ENCODE measurements around the gene NELL1. TPM values are rescaled to one million over a fixed set of nuclear protein-coding genes. Genes with fewer than 3 reads are reported as not detected.

NELL1 gene
- total and polyA plus RNA-seq, 2 donors (not counting 3 experiments of a cell fraction or from before 2014, with no cell fraction given), result not detected

DNA sequence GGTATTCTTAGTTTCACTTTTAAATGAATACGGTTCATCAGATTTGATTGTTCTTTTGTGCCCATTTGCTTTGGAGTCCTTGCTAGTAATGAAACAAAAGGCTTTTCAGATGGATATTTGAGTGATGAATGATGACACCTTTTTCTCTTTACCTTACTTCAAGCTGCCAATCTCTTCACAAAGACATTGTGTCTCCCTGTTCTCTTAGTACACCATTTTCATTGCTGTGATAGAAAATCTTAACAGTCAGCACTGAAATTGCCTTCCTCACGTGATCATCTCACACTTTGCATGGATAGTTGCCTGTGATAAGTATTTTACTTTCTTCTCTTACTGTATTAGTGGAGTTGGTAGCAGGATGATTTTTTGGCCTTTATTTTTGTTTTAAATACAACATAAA is 396.6 kb downstream of the NELL1 start:
- Histone ChIP-seq H3K9me1 (replicated peaks; ENCODE audit: control insufficient read depth, extremely low read depth, insufficient read depth, low read length) (no peaks in the 10 kb centered on the region), H3K9me3 (replicated peaks; ENCODE audit: control insufficient read depth, insufficient read depth, low read length) (peaks cover 2% of the 10 kb centered on the region), H3K27ac (ENCODE audit: insufficient read depth, low read depth, low read length) (no peak overlapping the region), H3K9ac (replicated peaks; ENCODE audit: extremely low read depth, insufficient read depth, low read length) (no peak overlapping the region), H3K4me1 (ENCODE audit: control insufficient read depth, extremely low read depth, insufficient read depth, low read length) (no peaks in the 10 kb centered on the region), H2AFZ (ENCODE audit: low read depth, low read length) (no peak overlapping the region), H3K4me2 (ENCODE audit: insufficient read depth, low read length) (no peak overlapping the region), H3K36me3 (ENCODE audit: control insufficient read depth in 2 of 2, extremely low read depth in 1 of 2, insufficient read depth in 2 of 2, low read length in 2 of 2) (no peaks in the 10 kb centered on the region), H3K4me3 (replicated peaks in 1 of 3; ENCODE audit: insufficient read depth in 1 of 3, low read depth in 1 of 3, low read length in 3 of 3) (no peak overlapping the region), H3K79me2 (ENCODE audit: control insufficient read depth, insufficient read depth, low read length) (no peaks in the 10 kb centered on the region), H3K27me3 (ENCODE audit: control insufficient read depth in 2 of 2, insufficient read depth in 2 of 2, low read length in 2 of 2) (no peaks in the 10 kb centered on the region), H4K20me1 (replicated peaks; ENCODE audit: control insufficient read depth, extremely low read depth, insufficient read depth, low read length) (no peaks in the 10 kb centered on the region)
- no peak for FAIRE-seq
- CTCF ChIA-PET, result no interaction called here
- dilution Hi-C loops (cut with MboI; ENCODE audit: extremely low pct_ligation_motif_present, low sequenced_read_pairs) (no loop called here), intact Hi-C loops (cut with micrococcal nuclease) (no loop called here)
- DNase-seq (ENCODE audit: low read depth, low spot score), result no peak
- POLR2A ChIA-PET, result no interaction called here
- TF ChIP-seq POLR2A (IDR thresholded peaks at IDR 0.05; ENCODE audit: low read depth, low read length), result no peak
- BruUV-seq (replicated peaks), result no TSS peak

DNA sequence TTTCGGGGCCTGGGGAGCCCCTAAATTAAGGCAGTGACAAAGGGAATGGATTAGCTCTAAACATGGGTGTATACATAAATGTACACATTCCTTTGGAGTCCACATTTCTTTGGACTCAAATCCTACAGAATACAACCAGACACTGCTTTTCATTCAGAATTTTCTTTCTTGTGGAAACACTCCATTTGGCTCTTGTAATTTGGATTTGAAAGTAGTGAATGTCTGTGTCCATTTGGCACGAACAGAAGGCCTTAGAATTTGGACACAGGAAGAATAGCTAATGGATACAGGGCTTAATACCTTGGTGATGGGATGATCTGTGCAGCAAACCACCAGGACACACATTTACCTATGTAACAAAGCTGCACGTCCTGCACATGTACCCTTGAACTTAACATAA is 399.5 kb downstream of the NELL1 start:
- BruUV-seq (replicated peaks), result no TSS peak
- Histone ChIP-seq H3K9ac (replicated peaks; ENCODE audit: extremely low read depth, insufficient read depth, low read length) (no peak overlapping the region), H2AFZ (ENCODE audit: low read depth, low read length) (no peak overlapping the region), H3K9me1 (replicated peaks; ENCODE audit: control insufficient read depth, extremely low read depth, insufficient read depth, low read length) (no peaks in the 10 kb centered on the region), H3K79me2 (ENCODE audit: control insufficient read depth, insufficient read depth, low read length) (no peaks in the 10 kb centered on the region), H3K36me3 (ENCODE audit: control insufficient read depth in 2 of 2, extremely low read depth in 1 of 2, insufficient read depth in 2 of 2, low read length in 2 of 2) (no peaks in the 10 kb centered on the region), H4K20me1 (replicated peaks; ENCODE audit: control insufficient read depth, extremely low read depth, insufficient read depth, low read length) (no peaks in the 10 kb centered on the region), H3K4me2 (ENCODE audit: insufficient read depth, low read length) (no peak overlapping the region), H3K9me3 (replicated peaks; ENCODE audit: control insufficient read depth, insufficient read depth, low read length) (peaks cover 3% of the 10 kb centered on the region), H3K27me3 (ENCODE audit: control insufficient read depth in 2 of 2, insufficient read depth in 2 of 2, low read length in 2 of 2) (no peaks in the 10 kb centered on the region), H3K4me1 (ENCODE audit: control insufficient read depth, extremely low read depth, insufficient read depth, low read length) (no peaks in the 10 kb centered on the region), H3K4me3 (replicated peaks in 1 of 3; ENCODE audit: insufficient read depth in 1 of 3, low read depth in 1 of 3, low read length in 3 of 3) (no peak overlapping the region), H3K27ac (ENCODE audit: insufficient read depth, low read depth, low read length) (no peak overlapping the region)
- no peak for FAIRE-seq
- intact Hi-C loops (cut with micrococcal nuclease), result no loop called here
- no peak for TF ChIP-seq POLR2AphosphoS5 (IDR thresholded peaks at IDR 0.05; ENCODE audit: insufficient read depth, low read depth, low read length)
- TF ChIP-seq, protein P1, sequence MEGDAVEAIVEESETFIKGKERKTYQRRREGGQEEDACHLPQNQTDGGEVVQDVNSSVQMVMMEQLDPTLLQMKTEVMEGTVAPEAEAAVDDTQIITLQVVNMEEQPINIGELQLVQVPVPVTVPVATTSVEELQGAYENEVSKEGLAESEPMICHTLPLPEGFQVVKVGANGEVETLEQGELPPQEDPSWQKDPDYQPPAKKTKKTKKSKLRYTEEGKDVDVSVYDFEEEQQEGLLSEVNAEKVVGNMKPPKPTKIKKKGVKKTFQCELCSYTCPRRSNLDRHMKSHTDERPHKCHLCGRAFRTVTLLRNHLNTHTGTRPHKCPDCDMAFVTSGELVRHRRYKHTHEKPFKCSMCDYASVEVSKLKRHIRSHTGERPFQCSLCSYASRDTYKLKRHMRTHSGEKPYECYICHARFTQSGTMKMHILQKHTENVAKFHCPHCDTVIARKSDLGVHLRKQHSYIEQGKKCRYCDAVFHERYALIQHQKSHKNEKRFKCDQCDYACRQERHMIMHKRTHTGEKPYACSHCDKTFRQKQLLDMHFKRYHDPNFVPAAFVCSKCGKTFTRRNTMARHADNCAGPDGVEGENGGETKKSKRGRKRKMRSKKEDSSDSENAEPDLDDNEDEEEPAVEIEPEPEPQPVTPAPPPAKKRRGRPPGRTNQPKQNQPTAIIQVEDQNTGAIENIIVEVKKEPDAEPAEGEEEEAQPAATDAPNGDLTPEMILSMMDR (IDR thresholded peaks at IDR 0.05; ENCODE audit: extremely low read depth in 1 of 2, insufficient read depth in 1 of 2, low read depth in 1 of 2, low read length in 2 of 2), result no peak
- no peak for TF ChIP-seq GATA2 (IDR thresholded peaks at IDR 0.05; ENCODE audit: insufficient read depth, insufficient read length, low read depth, low read length)
- no peak for TF ChIP-seq POLR2A (IDR thresholded peaks at IDR 0.05; ENCODE audit: low read depth, low read length)
- TF ChIP-seq FOS (IDR thresholded peaks at IDR 0.05; ENCODE audit: borderline replicate concordance, insufficient read depth, low read length), result no peak
- no peak for TF ChIP-seq EZH2 (IDR thresholded peaks at IDR 0.05; ENCODE audit: borderline replicate concordance, low read depth, low read length, severe bottlenecking)
- no peak for TF ChIP-seq JUN (IDR thresholded peaks at IDR 0.05; ENCODE audit: borderline replicate concordance, insufficient read depth, insufficient read length, low read depth)
- TF ChIP-seq, protein P2, sequence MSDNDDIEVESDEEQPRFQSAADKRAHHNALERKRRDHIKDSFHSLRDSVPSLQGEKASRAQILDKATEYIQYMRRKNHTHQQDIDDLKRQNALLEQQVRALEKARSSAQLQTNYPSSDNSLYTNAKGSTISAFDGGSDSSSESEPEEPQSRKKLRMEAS (IDR thresholded peaks at IDR 0.05; ENCODE audit: insufficient read depth, insufficient read length), result no peak
- no peak for TF ChIP-seq MYC (IDR thresholded peaks at IDR 0.05; ENCODE audit: low read depth, low read length)
- ChIA-PET CTCF (no interaction called here), POLR2A (no interaction called here)
- DNase-seq (ENCODE audit: low read depth, low spot score), result no peak
- dilution Hi-C loops (cut with MboI; ENCODE audit: extremely low pct_ligation_motif_present, low sequenced_read_pairs), result no loop called here

All from endothelial cell of umbilical vein (primary cell).